ENCODE data around the gene POU4F3.

POU4F3 gene

DNA sequence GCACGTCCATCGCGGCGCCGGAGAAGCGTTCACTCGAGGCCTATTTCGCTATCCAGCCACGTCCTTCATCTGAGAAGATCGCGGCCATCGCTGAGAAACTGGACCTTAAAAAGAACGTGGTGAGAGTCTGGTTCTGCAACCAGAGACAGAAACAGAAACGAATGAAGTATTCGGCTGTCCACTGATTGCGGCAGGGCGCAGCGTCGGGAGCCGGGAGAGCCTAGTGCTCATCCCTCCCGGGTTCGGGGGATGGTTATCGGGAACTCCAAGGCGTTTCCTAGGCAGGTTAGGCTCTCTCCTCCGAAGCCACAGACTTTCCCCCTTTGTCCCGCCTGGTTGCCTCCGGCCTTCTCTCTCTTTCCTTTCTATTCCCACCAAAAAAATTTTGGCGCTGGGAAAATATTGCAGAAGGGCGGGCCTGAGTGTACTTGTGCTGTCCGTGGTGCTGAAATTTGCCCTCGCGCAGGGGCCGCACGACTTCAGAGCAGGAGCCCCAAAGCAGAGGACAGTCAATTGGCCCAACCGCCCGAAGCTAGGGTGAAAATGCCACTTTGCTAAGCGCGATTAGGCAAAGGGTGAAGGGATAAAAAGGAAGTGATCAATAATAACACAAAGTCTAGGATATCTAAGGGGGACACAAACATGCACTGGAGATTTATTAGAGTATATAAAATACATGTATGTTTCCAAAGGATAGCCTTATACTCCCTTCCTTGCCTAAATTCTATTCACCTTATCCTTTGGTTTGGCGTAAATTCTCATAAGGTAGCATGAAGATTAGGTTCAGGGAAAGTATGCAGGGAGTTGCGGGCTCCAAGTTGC lies 1.8 kb downstream of the POU4F3 start:
- peak; percentile 43 for DNase-seq (ENCODE audit: low read depth)

DNA sequence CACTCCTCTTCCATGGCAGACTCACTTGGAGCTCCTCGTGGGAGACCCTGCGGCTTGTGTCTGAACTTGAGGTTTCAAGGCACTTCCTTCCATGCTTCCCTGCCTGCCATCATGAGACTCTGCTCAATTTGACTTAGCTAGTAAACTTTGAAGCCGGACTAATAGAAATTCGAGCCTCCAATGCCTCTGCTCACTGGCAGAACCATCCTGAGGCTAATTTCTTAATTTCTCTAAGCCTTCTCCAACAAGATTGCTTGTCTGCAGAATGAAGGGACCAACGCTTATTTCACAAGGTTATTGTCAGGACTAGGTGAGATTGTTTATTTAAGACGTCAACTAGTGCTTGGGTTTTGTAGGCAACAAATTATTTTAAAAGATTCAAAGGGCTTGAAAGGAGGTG lies 3.2 kb downstream of the POU4F3 start:
- DNase-seq (ENCODE audit: low read depth): no peak

DNA sequence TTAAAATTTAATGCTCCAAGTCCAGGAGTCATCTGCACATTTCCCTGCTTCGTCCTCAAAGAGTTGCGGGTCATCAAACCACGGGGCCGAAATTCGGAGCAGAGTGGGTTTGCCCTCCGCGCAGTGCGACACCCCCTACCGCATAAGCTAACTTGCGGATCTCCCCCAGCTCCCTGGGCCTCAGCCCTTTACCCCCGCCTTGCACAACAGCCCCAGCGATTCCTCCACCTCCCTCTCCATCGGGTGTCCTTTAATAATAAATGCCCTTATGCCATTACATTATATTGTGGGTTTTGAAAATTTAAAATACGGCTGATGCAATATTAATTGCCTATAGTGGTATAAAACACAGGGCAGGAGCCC lies 3.9 kb downstream of the POU4F3 start:
- DNase-seq (ENCODE audit: low read depth): no peak

DNA sequence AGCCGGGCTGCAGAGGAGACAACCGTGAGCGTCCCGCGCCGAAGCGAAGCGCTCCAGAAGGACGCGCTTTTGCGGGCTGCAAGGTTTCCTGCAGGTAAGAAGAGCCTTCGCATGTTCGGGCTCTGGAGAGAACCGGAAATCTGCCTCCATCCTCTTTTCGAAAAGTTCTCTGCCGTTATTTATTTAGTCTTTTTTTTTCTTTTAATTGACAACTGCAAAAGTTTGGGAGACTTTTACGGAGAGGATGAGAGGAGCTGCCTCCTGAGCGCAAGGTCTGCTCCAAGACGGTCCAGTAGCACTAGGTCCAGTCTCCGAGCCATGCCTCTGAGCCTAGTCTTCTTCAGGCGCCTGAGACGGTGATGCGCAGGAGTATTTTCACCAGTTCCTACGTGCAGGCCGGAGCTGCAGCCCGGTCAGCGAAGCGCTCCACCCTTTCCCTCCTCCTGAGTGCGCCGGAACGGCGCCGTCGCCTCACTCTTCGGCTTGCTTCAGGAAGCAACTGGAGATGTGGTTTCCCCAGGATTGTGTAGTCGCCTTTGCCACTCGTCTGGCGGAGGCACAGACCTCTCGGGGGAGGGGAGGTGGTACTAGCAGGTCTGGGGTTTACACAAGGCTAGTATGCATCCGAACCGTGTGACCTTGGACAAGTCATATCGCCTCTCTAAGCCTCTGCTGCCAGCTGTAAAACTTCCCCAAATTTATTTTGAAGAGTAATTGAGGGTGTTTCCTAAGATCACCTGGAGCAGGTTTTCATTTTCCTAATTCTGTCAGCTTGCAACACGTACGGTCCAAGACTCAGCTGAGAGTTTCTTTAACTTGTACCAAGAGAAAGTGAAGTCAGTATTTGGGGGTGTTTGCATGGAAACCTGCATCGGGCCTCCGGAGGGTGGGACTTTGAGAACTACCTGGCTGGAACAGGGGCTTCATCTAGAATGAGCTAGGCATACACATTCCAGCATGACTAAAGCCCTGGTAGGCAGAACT lies 4.5 kb downstream of the POU4F3 start:
- no peak for DNase-seq (ENCODE audit: low read depth)

DNA sequence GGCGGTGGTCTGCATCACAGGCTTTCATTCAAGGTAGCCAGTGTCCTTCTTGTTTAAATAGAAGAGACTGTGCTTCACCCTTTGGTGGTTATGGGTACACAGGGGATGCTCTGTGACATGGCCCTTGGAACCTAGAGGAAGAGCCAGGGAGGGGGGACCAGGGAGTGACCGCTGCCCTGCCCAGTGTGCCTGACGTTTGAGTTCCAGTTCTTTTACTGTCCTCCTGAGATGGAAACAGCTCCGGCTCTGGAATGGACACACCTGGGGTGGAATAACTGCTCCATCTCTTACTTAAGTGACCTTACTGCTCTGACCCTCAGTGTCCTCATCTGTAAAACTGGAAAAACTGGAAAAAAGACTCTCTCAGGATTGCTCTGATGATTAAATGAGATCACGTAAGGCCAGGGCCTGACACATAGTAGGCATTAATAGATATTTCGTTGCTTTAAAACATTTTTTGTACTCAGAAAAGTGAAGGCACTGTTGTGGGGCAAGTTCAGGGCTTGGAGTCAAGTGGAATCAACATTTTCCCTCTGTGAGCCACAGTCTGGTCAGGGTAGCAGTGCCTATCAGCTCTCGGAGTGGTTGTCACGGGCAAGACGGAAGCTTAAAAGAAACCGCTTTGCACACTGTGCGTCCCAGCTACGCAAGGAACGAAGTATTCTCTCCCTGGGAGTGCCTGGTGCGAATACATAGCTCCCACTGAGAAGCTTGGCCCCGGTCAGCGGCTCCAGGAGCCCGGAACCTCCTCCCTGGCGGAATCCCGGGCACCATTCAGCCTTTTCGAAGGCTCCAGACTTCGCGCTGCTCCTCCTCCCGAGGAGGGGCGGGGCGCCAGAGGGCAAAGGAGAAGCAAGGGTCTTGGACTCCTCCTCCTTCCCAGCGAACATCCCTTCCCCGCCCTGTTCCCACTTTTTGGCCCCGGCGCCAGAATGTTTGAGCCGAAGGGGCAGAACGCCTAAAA lies 5.8 kb downstream of the POU4F3 start:
- no peak for DNase-seq (ENCODE audit: low read depth)

DNA sequence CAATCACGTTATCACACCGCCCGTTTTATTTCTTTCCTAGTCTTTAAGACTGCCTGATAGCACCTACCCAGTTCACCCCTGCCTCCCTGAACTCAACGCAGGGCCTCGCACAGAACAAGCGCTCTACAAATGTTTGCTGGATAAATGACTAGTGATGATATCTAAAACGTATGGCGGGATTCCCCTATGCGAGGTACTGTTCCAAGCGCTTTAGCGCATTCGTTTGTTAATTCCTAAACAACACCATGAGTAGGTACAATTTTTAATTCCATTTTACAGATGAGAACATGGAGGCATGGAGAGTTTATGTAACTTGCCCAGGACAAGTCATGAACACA lies 6.6 kb downstream of the POU4F3 start:
- no peak for DNase-seq (ENCODE audit: low read depth)

DNA sequence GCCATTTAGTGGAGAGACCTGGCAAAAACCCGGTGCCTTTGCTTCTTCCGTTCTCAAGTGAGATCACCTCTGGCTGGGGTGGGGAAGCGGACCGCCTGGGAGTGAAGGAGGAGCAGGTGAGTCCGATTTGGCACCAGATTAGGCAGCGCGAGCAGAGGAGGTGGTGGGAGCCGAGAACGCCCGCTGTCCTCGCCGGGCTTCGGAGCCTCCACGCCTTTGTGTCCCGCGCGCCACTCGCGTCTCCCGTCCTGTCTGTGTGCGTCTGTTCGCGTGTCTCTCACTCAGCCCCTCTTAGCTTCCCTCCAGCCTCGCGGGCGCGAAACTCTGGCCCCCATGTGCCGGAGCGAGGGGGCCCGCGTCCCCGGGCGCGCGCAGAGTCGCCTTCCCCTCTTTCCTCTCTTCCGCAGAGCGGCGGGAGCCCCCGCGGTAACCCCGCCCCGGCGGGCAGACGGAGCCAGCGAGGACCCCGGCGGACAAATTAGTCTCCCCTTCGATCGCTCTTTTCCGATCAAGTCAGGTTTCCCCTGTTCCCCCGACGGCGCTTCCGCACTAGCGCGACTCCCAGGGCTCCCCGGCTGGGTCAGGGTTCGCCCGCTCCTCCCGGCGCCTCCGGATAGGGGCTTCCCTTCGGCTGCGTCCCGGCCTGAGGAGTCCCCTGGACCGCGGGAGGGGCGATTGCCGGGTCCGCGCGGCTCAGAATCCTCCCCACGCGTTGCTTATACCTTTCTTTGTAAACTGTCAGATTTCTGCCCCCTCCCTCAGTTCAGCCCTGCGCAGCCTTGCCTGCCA lies 7.1 kb downstream of the POU4F3 start:
- DNase-seq (ENCODE audit: low read depth): no peak

DNA sequence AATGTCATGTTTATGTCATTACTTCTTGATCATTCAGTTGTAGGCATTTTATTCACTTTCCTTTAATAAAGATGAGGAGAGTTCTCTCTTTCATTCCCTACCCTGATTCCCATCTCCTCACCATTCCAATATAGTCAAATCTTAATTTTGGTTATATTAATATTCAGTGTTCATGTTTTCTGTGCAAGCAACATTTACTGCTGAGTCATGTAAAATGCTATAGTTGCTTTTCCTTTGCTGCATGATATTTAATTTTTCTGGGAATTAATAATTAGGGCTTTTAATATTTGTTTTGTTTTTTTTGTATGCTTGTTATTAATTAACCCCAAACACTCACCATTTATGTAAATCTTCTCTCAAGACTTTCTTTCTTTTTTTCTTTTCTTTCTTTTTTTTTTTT lies 18.5 kb downstream of the POU4F3 start:
- no peak for DNase-seq (ENCODE audit: low read depth)

DNA sequence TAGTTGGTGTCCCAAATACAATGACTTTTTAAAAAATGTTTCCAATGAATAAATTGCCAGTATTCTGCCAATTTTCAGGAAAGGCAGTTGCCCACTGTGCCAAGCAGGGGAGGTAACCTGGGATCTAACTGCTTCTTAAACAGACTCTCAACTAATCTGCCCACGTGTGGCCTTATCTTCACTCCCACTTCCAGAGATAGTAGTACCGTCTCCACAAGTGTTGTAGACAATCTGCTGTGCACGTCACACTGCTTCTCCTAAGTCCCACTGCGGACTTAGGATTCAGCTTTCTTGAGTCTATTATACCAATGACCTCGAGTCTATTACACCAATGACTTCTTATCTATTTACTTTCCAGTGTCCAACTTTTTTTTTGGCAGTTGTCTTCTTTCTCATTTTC lies 21.2 kb downstream of the POU4F3 start:
- DNase-seq (ENCODE audit: low read depth): no peak

DNA sequence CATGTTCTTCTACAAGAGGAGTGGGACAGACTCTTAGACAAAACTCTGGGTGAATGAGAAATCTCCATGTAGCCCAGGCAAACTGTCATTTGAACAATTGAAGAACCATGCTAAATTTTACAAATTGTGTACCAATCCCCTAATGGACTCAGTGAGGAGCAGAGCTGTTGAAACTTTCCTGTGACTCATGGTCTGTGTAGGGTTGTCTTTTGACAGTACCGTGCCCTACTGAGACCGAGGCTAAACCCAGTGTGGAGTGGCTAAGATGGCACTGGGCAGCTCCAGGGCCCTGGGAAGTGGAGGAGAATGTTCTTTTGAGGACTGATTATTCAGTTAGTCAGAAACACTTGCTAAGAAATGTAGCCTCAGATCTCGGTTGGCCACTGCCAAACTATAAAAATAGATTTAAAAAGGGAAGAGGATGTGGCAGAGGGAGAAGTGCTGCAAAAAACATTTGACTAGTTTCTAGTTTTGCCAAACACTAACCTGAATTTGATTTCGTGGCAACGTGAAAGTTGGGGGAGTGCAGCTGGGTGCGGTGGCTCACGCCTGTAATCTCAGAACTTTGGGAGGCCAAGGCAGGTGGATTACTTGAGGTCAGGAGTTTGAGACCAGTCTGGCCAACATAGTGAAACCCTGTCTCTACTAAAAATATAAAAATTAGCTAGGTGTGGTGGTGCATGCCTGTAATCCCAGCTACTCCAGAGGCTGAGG lies 24.7 kb downstream of the POU4F3 start:
- no peak for DNase-seq (ENCODE audit: low read depth)

DNA sequence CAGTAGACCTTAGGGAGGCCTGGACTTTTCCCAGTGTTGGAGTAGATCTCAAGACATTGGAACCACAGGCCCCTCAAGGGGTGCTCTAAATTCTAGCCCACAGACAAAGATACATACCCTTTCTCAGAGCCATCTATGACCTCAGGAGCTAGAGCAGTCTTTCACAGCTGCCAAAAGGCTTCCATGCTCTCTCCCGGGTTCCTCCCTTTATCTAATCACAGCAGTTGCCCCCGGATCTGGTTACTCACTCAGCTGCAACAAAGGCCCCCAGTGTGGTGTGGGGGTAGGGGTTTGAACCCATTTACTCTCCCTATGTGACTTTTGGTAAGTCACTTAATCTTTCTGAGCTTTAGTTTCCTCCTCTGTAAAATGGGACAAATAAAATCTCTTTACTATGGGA lies 27.0 kb downstream of the POU4F3 start:
- no peak for DNase-seq (ENCODE audit: low read depth)

DNA sequence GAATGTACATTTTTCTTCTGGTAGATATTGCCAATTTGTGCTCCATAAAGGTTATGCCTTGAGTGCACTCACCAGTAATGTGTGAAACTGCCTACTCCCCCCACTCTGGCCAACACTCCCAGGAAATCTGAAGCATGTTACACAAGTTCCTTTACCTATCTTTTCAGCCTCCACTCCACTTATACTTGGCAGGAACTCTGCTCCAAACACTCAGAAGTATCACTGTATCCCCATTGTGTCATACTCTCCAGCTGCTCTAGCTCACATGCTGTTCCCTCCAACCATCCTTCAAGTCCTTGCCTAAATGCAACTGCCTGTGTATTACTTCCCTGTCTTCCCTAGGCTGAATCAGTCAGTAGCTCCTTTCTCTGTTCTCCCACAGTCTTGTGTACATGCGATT lies 28.3 kb downstream of the POU4F3 start:
- DNase-seq (ENCODE audit: low read depth): no peak

DNA sequence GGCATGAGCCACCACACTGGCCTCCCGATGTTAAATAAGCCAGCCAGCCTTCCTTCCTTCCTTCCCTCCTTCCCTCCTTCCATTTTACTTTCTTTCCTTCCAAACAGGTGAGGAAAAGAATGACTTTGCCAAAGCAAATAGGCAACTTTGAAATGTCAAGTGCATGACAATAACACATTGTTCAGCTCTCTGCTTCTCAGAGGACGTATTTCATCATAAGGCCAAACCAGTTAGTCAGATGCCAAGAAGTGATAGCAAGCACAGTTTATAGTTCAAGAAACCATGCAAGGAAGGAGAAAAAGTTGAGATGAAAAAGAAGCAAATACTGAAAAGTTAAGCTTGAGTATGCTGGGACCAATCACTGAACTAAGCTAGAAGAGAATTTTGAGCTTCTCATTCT lies 29.5 kb downstream of the POU4F3 start:
- no peak for DNase-seq (ENCODE audit: low read depth)

DNA sequence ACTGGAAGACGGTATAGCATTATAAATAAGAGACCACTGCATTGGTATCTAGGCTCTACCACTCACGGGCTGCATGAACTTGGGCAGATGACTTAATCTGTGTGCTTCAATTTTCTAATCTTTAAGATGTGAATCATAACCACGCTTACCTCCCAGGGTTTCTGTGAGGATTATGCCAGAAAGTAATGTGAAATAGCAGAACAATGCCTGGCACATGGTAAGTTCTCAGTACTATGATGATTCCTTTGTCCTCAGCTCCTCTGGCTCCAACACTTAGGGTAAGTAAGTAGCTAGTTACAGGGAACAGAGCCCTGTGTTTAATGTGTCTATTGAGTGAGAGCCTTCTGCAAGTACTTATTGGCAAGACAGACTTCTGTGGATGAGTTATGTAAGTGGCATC lies 31.1 kb downstream of the POU4F3 start:
- peak; percentile 2 for DNase-seq (ENCODE audit: low read depth)

DNA sequence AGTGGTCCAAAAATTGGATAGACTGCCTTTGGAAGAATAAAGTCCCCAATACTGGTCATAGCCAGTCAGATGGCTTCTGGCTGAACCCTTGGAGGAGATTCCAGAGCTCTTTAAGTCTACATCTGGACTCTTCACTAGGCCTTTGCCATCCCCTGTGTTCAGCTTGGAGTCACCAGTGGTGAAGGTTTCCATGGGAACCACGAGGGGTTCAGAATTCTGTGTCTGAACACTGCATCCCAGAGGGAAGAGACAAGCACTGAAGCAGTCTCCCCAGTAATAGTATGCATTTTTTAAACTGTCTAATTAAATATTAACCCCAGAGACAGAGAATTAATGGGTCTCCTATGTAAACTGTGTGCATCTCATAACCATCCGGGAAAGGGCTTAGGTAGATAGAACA lies 38.2 kb downstream of the POU4F3 start:
- DNase-seq (ENCODE audit: low read depth): no peak

DNA sequence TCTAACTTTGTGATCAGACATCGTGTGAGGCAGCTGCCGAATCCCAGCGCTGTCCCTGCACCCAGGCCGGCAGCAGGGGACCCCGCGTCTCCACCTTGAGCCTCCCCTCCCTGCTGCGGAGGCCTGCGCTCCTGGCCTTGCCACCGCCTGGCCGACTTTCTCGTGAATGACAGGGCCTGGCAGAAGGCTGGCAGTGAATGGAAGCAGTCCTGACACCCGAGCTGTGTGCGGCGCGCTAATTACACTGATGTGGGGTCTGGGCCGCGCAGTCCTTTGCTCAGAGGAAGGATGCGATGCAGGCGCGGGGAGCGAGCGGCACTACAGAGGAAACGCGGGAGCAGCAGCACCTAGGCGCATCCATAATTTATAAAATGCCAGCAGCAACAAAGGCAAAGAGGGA lies 40.3 kb downstream of the POU4F3 start:
- DNase-seq (ENCODE audit: low read depth): no peak

DNA sequence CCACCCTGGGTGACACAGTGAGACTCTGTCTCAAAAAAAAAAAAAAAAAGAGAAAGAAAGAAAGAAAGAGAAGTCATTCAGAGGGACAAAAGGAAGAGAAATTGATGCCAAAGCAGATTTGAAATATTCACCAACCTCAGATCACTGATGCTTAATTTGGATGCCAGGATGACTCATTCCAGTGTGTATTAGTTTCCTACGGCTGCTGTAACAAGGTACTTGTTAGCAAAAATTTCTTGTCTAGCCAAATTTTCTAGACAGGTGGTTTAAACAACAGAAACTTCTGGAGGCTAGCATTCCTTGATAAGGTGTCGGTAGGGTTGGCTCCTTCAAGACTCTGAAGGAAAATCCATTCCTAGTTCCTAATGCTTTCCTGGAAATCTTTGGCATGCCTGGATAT lies 42.1 kb downstream of the POU4F3 start:
- no peak for DNase-seq (ENCODE audit: low read depth)

DNA sequence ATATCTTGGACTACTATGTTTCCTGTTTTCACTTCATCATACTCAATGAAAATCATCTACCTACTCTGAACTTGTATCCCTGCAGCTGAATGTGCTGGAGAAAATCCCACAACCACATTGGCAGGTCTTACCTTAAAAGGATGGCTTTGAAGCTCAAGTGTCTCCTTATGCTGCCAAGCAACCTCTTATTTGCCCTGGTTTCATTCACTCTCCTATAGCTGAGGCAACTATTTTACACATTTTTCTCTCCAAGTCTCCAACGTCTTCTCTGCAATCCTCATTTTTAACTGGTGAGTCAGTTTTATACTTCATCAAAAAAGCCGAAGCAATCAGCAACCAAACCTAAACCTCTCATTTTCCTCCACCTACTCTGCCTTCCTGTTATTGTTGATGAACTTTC lies 49.7 kb downstream of the POU4F3 start:
- DNase-seq (ENCODE audit: low read depth): no peak

DNA sequence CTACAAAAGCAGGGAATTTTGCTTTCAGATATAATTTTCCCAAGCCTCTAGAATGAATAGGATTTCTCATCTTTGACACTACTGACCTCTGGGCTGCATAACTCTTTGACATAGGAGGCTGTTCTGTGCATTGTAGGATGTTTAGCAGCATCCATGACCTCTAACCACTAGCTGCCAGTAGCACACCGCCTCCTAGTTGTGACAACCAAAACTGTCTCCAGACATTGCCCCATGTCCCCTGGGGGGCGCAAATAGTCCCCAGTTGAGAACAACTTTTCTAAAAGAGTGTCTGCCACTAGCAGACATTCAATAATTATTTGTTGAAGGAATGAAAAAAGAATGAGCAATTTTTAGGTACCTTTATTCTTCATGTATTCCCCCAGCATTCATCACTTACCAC lies 51.8 kb downstream of the POU4F3 start:
- no peak for DNase-seq (ENCODE audit: low read depth)

Measured in fibroblast of gingiva (primary cell).